Fibroblast of lung (primary cell): ENCODE data around the gene ARID3A. TPM values are rescaled to one million over a fixed set of nuclear protein-coding genes. Genes with fewer than 3 reads are reported as not detected.
A peak's percentile ranks its signal among the peaks of the same experiment; 100 is the strongest.
"Not testable (repeated sequence)": the region's sequence is repeated elsewhere in the genome, so short reads cannot be mapped to it uniquely, and the experiment has no call there.

Experiments used
- DNase-seq, 2 donors: peaks; one replicate each; pipeline versions ENCODE4 v3.0.0 to v3.0.0-alpha.2; 2010; ENCODE audit warnings: low read depth in 2 of 2
- H2AFZ ChIP-seq: 2 replicates; pipeline ENCODE4 v1.5.1; 2012; ENCODE audit warnings: low read length, control low read depth, inconsistent platforms
- H3K27ac ChIP-seq: 2 replicates; pipeline ENCODE4 v1.5.1; 2011; ENCODE audit warnings: low read length, control low read depth; ENCODE audit not compliant: insufficient read depth
- H3K27me3 ChIP-seq: 2 replicates; pipeline ENCODE4 v1.5.1; 2011; ENCODE audit warnings: mild to moderate bottlenecking, low read length; ENCODE audit not compliant: control insufficient read depth, insufficient read depth
- H3K36me3 ChIP-seq: 2 replicates; pipeline ENCODE4 v1.5.1; 2011; ENCODE audit warnings: low read length; ENCODE audit not compliant: control insufficient read depth, insufficient read depth
- H3K4me1 ChIP-seq: 2 replicates; pipeline ENCODE4 v1.5.1; 2011; ENCODE audit warnings: low read length; ENCODE audit not compliant: control insufficient read depth, insufficient read depth; ENCODE audit errors: extremely low read depth
- H3K4me2 ChIP-seq: 2 replicates; pipeline ENCODE4 v1.5.1; 2011; ENCODE audit warnings: low read length, control low read depth; ENCODE audit not compliant: insufficient read depth; ENCODE audit errors: extremely low read depth
- H3K4me3 ChIP-seq, 4 experiments: fragments of 200-600 bp in 1 of 4; sonication (generic) in 1 of 4; replicated peaks in 1 of 4; 2 replicates each; pipeline ENCODE4 v1.5.1; 2011 to 2016; ENCODE audit warnings: low read length in 4 of 4, low read depth in 3 of 4, mild to moderate bottlenecking in 3 of 4, control low read depth in 2 of 4, inconsistent platforms in 1 of 4, mixed read lengths in 1 of 4; ENCODE audit not compliant: insufficient read depth in 1 of 4; ENCODE audit errors: control extremely low read depth in 1 of 4
- H3K79me2 ChIP-seq: 2 replicates; pipeline ENCODE4 v1.5.1; 2012; ENCODE audit warnings: mild to moderate bottlenecking, low read length, inconsistent platforms; ENCODE audit not compliant: control insufficient read depth, insufficient read depth
- H3K9ac ChIP-seq: 2 replicates; pipeline ENCODE4 v1.5.1; 2011; ENCODE audit warnings: mild to moderate bottlenecking, low read length, control low read depth; ENCODE audit not compliant: insufficient read depth
- H3K9me3 ChIP-seq: 2 replicates; pipeline ENCODE4 v1.5.1; 2012; ENCODE audit warnings: low read depth, low read length; ENCODE audit not compliant: control insufficient read depth, insufficient read depth
- H4K20me1 ChIP-seq: 2 replicates; pipeline ENCODE4 v1.5.1; 2011; ENCODE audit warnings: low read length; ENCODE audit not compliant: control insufficient read depth, insufficient read depth; ENCODE audit errors: extremely low read depth
- EZH2 ChIP-seq: IDR thresholded peaks from 2 replicates; pipeline ENCODE4 v1.5.1; 2012; ENCODE audit warnings: low read length, control low read depth, mild to moderate bottlenecking; ENCODE audit errors: missing control alignments
- polyA plus RNA-seq, 2 donors: library from polyadenylated mRNA; depleted of rRNA in 1 of 2; stranded (reverse) in 1 of 2; unstranded in 1 of 2; fragments of >200 nt; gene quantifications; 2 replicates each; pipeline ENCODE4 v1.2.1, GENCODE V29; 2011 to 2012; ENCODE audit warnings: missing spikeins in 1 of 2
- total RNA-seq: library from RNA; depleted of rRNA; stranded (reverse); fragments of >200 nt; gene quantifications from 2 replicates; pipeline ENCODE4 v1.2.1, GENCODE V29; 2014
- TF ChIP-seq, protein P1 (sequence below), 2 donors: IDR thresholded peaks in 1 of 2; conservative IDR thresholded peaks in 1 of 2; 1 replicate in 1 of 2; 2 replicates in 1 of 2; pipeline ENCODE4 v1.5.1; 2011 to 2012; ENCODE audit warnings: low read length in 2 of 2, control low read depth in 1 of 2, inconsistent platforms in 1 of 2, low read depth in 1 of 2, mild to moderate bottlenecking in 1 of 2

ARID3A gene
- total and polyA plus RNA-seq, 2 donors (not counting 1 experiment from before 2014, with no cell fraction given): 6.4 to 14.9 TPM

DNA sequence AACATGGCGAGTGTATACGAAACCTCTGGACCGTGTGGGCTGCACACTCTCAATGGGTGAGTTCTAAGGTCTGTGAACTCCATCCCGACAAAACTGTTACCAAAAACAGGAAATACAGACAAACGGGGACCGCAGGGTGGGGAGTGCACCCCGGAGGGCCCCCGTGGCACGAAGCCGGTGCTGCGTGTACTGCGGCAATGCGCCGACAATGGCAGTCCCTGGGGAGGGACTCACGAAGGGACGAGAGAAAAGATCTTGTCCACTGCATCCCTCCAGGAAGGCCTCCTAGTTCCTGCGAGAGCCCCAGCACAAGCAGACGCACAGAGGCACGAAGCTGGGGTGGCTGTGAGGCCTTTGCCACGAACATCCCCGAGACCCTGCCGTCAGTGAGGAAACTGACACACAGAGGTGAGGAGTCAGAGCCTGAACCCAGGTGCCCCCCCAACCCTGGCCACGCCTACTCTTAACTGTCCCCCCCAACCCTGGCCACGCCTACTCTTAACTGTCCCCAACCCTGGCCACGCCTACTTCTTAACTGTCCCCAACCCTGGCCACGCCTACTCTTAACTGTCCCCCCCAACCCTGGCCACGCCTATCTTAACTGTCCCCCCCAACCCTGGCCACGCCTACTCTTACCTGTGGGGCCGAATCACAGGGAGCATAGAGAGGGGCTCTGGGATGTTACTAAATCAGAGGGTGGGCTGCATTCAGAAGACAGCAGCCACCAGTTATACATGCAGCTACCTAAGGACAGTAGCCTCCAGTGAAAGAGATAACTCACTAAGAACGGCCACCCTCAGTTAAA lies 37.1 kb upstream of the ARID3A start:
- Histone ChIP-seq H3K79me2 (peaks cover 14% of the 10 kb centered on the region), H3K27me3 (no peaks in the 10 kb centered on the region), H3K4me1 (no peaks in the 10 kb centered on the region), H3K9ac (no peak overlapping the region), H3K4me2 (no peak overlapping the region), H3K27ac (no peak overlapping the region), H2AFZ (no peak overlapping the region), H3K9me3 (no peaks in the 10 kb centered on the region), H3K36me3 (peaks cover 31% of the 10 kb centered on the region), H3K4me3 (no peak overlapping the region), H4K20me1 (no peaks in the 10 kb centered on the region)
- TF ChIP-seq, protein P1, sequence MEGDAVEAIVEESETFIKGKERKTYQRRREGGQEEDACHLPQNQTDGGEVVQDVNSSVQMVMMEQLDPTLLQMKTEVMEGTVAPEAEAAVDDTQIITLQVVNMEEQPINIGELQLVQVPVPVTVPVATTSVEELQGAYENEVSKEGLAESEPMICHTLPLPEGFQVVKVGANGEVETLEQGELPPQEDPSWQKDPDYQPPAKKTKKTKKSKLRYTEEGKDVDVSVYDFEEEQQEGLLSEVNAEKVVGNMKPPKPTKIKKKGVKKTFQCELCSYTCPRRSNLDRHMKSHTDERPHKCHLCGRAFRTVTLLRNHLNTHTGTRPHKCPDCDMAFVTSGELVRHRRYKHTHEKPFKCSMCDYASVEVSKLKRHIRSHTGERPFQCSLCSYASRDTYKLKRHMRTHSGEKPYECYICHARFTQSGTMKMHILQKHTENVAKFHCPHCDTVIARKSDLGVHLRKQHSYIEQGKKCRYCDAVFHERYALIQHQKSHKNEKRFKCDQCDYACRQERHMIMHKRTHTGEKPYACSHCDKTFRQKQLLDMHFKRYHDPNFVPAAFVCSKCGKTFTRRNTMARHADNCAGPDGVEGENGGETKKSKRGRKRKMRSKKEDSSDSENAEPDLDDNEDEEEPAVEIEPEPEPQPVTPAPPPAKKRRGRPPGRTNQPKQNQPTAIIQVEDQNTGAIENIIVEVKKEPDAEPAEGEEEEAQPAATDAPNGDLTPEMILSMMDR (conservative IDR thresholded peaks at IDR 0.05 in 1 of 2, IDR thresholded peaks at IDR 0.05 in 1 of 2; ENCODE audit: low read depth in 1 of 2, low read length in 2 of 2): no peak
- TF ChIP-seq EZH2: no peak
- DNase-seq: no peak

GRCh38 chr19:889662-890295 lies 36.1 kb upstream of the ARID3A start:
- Histone ChIP-seq H3K4me1 (no peaks in the 10 kb centered on the region), H2AFZ (no peak overlapping the region), H3K9ac (no peak overlapping the region), H3K27me3 (no peaks in the 10 kb centered on the region), H3K79me2 (peaks cover 14% of the 10 kb centered on the region), H4K20me1 (no peaks in the 10 kb centered on the region), H3K27ac (no peak overlapping the region), H3K36me3 (peaks cover 29% of the 10 kb centered on the region), H3K4me3 (no peak overlapping the region), H3K9me3 (no peaks in the 10 kb centered on the region), H3K4me2 (no peak overlapping the region)
- no peak for DNase-seq
- no peak for TF ChIP-seq EZH2
- TF ChIP-seq, protein P1 (conservative IDR thresholded peaks at IDR 0.05 in 1 of 2, IDR thresholded peaks at IDR 0.05 in 1 of 2; ENCODE audit: low read depth in 1 of 2, low read length in 2 of 2): no peak

GRCh38 chr19:890831-891230 lies 35.0 kb upstream of the ARID3A start:
- H3K27me3 ChIP-seq: no peaks in the 10 kb centered on the region
- no peaks in the 10 kb centered on the region for H3K9me3 ChIP-seq
- no peak overlapping the region for H3K27ac ChIP-seq
- no peaks in the 10 kb centered on the region for H4K20me1 ChIP-seq
- no peak for TF ChIP-seq EZH2
- TF ChIP-seq, protein P1 (conservative IDR thresholded peaks at IDR 0.05 in 1 of 2, IDR thresholded peaks at IDR 0.05 in 1 of 2; ENCODE audit: low read depth in 1 of 2, low read length in 2 of 2): no peak
- H3K4me1 ChIP-seq: no peaks in the 10 kb centered on the region
- DNase-seq: no peak
- no peak overlapping the region for H3K9ac ChIP-seq
- H3K79me2 ChIP-seq: peaks cover 14% of the 10 kb centered on the region
- no peak overlapping the region for H3K4me2 ChIP-seq
- H3K4me3 ChIP-seq: no peak overlapping the region
- H2AFZ ChIP-seq: no peak overlapping the region
- peaks cover 24% of the 10 kb centered on the region for H3K36me3 ChIP-seq

GRCh38 chr19:891421-892200 lies 34.2 kb upstream of the ARID3A start:
- H3K4me1 ChIP-seq, H2AFZ ChIP-seq, H3K27me3 ChIP-seq, DNase-seq, H4K20me1 ChIP-seq, H3K9me3 ChIP-seq: not testable (repeated sequence)
- peaks cover 17% of the 10 kb centered on the region for H3K36me3 ChIP-seq
- peak overlapping the region; percentile 67 to 85 (median 78) for H3K4me3 ChIP-seq
- peak overlapping the region; percentile 59 for H3K4me2 ChIP-seq
- peak overlapping the region; percentile 44 for H3K27ac ChIP-seq
- H3K79me2 ChIP-seq: peaks cover 14% of the 10 kb centered on the region
- H3K9ac ChIP-seq: peak overlapping the region; percentile 53
